GM18951 (cell line): ENCODE data around the gene DRAM2.
"Not testable (repeated sequence)": the region's sequence is repeated elsewhere in the genome, so short reads cannot be mapped to it uniquely, and the experiment has no call there.

ENCODE experiments used
- POLR2A ChIP-seq: IDR thresholded peaks from 4 replicates; pipeline ENCODE4 v1.6.1; 2011; ENCODE audit warnings: mild to moderate bottlenecking; ENCODE audit not compliant: insufficient read length, insufficient read depth; ENCODE audit errors: extremely low read depth
- in situ Hi-C: fragments of 300-500 bp; cut with MboI; formaldehyde crosslinking; loops from one replicate; pipeline ENCODE4 v1.12.0; 2022; ENCODE audit warnings: low sequenced_read_pairs, mixed read lengths, inconsistent platforms; ENCODE audit not compliant: unreplicated experiment

DRAM2 gene

DNA sequence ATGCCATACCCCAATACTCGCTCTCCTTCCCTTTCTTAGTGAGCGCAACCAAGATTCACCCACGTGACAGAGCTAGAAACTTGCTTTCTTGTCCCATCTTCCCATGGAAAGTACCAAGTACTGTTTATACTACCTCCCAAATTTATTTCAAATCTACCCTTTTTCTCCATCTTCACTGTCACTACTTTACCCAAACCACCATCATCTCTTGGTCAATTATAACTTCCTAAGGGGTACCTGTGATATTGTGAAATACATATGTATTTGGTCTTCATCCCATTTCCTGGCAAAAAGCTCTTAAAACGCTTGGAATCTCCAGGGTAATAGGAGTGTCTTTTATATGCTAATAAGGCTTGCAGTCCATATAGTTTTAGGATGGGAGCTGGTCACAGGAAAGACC lies 8.2 kb downstream of the DRAM2 start:
- in situ Hi-C loops, result no loop called here
- no peak for TF ChIP-seq POLR2A

DNA sequence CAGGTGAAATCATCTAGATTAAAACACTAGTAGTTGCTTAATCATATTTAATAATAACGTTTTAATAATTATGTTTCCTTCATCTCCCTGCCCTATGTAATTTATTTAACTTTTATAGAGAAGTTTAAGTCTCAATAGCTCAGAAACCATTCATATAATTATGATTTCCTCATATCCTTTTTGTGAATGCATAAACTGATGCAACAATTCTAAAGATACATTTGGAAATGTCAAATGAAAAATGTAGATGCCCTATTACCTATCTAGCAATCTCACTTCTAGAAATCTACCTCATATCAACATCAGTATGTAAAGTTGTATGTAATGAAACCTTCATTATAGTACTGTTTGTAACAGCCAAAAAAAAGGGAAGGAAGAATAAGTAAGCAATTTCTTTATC lies 10.5 kb downstream of the DRAM2 start:
- TF ChIP-seq POLR2A, result no peak
- in situ Hi-C loops, result no loop called here

DNA sequence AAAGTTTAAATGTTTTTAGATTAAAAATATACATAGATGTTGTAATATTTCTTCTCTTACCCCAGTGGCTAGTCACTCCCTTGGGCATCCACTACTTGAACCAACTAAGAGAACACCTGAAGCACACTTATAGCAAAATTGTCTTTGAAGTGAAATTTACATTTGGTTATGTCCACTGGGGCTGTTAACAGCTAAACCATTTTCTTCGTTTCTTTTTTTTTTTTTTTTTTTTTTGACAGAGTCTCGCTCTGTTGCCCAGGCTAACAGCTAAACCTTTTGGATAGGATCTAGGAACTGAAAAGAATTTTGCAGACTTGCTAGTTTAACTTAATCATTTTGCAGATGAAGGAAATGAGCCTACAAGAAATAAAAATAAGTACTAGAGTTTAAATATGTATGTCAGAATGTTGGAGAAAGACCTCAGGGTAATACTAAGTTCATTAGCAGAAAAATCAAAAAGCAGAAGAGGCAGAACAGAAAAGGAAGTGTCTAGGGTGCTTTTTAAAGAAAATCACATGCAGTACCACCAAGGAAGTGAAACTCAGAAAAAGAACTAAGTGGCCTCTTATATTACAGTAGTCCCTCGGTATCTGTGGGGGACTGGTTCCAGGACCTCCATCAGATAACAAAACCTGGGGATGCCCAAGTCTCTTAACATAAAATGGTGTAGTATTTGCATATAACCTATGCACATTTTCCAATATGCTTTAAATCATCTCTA lies 11.8 kb downstream of the DRAM2 start:
- no peak for TF ChIP-seq POLR2A
- in situ Hi-C loops, result no loop called here

DNA sequence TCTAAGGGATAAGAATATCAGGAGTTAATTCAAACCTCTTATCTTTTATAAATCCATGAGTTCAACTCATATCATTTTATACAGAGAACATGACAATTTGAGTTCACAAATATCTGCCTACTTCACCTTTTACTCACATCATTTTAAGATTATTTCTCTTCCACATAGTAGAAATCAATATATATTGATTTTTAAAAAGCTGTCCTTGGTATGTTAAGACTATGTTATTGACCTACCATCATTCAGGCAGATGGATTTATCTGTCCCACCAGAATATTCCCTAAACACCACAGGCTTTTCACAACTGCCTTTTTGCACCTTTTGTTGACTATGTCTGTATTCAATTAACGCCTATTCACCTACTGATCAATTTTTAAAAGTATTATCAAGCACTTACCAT lies 13.5 kb downstream of the DRAM2 start:
- in situ Hi-C loops, result no loop called here

DNA sequence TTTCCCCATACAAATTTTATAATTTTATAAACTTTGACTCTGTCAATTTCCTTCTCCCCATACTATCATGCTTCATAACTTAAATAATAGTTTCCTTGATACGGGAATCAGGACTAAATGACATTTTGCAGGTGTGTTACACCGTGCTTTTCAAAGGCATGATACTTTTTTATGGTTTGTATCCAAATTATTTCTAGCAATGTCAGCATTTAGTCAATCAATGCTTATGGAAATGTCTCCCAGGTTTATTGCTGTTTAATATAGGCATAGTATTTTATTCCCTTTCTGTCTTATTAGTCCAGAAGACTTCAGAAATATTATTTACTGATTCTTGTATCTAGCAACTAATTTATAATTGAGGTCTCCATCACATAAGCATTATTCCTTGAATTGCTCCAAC lies 23.4 kb downstream of the DRAM2 start:
- in situ Hi-C loops, result no loop called here
- TF ChIP-seq POLR2A, result no peak

More for the DNA sequence above, 13.5 kb downstream of the DRAM2 start:
- TF ChIP-seq POLR2A, result no peak

DNA sequence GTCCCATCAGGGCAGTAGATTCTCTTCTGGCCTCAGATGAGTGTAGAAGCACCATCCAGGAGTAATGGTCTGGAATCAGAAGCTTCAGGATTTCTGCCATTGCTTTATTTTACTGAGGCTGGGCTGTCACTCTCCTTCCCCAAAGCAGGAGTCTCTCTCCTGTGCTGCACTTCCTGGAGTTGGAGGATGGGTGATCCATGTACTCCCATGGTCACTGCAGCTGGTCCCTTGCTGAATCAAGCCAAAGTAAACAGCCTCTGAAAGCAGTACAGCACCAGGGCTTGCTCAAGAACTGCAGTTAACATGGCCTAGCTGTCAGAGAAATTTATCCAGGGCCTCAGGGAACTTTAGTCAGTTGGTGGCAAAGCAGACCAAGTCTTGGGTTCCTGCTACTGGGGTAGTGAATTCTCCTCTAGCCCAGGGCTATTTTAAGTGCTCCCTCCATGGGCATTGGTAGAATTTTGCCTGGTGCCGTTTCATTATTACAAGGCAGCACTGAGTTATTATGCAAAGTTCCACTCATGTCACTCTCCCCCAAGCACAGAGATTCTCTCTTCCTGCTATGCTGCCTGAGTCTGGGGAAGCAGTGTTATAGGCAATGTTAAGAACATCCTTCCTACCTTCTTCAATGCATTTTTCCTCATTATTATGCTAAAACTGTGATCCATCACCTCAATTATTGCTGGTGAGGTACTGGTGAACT lies 29.5 kb downstream of the DRAM2 start:
- TF ChIP-seq POLR2A, result no peak
- in situ Hi-C loops, result no loop called here

DNA sequence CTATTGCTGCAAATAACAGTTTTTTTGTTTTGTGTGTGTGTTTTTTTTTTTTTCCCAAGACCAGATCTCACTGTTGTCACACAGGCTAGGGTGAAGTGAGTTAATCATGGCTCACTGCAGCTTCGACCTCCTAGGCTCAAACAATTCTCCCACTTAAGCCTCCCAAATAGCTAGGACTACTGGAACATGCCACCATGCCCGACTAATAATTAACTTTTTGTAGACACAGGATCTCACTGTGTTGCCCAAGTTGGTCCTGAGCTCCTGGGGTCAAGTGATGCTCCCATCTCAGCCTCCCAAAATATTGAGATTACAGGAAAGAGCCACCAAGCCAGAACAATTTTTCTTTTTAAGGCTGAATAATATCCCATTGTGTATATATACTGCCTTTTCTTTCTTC lies 34.9 kb downstream of the DRAM2 start:
- in situ Hi-C loops, result no loop called here
- no peak for TF ChIP-seq POLR2A

DNA sequence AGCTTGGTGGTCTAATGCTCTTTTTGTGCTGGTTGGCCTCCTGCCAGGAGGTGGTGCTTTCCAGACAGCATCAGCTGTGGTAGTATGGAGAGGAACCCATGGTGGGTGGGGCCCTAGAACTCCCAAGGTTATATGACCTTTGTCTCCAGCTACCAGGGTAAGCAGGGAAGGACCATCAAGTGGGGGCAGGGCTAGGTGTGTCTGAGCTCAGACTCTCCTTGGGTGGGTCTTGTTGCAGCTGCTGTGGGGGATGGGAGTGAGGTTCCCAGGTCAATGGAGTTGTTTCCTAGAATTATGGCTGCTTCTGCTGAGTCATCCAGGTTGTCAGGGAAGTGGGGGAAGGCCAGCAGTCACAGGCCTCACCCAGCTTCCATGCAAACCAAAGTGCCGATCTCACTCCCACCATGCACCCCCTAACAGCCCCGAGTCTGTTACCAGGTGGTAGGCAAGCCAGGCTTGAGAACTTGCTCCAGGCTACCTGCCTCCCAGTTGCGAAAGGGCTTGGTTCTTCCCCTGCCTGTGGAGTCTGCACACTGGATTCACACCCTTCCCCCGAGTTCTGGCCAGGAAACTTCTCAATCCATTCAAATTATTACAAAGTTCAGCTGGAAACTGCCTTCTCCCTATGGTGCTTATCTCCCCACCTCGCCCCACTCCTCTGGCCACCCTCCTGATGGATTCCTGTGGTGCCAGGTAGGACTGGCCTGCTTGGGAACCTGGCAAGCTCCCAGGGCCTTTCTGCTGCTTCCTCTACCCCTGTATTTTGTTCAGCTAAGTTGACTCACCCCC lies 37.8 kb downstream of the DRAM2 start:
- no peak for TF ChIP-seq POLR2A
- in situ Hi-C loops, result no loop called here

DNA sequence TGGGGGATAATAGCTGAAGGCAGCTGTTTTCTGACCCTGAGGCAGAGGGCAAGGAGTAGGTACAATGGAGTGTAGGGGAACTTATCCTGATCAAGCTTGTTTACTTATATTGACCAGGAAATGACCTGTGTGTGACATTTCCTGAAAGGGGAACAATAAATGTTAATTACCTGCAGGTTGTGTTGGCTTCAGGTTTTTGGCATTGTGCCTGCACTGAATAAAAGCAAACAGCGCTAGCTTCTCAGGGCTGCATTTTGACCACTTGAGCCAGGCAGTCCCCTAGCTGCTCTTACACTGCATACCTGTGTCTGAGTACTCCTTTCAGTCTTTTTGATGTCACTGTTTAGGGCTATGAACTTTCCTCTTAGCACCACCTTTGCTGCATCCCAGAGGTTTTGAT lies 40.6 kb downstream of the DRAM2 start:
- in situ Hi-C loops, result no loop called here

DNA sequence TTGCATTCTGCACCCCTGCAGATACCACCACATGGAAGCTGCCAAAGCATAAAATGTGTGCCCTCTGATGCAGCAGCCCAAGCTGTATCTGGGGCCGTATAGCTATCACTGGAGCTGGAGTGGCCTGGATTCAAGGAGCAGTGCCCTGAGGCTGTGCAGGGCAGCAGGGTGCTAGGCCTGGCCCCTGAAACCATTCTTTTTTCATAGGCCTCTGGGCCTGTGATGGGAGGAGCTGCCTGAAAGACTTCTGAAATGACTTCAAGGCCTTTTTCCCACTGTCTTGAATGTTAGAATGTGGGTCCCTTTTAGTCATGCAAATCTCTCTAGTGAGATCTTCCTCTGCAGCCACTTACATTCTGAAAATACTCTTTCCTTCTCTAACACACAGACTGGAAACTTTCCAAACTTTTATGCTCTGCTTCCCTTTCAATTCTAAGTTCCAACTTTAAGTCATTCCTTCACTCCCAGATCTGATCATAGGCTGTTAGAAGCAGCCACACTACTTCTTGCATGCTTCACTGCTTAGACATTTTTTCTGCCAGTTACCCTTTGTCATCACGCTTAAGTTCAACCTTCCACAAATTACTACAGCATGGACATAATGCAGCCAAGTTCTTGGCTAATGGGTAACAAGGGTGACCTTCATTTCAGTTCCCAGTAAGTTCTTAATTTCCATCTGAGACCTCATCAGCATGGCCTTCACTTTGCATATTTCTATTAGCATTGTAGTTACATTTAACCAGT lies 42.4 kb downstream of the DRAM2 start:
- in situ Hi-C loops, result no loop called here
- no peak for TF ChIP-seq POLR2A

More for the DNA sequence above, 40.6 kb downstream of the DRAM2 start:
- TF ChIP-seq POLR2A, result no peak

DNA sequence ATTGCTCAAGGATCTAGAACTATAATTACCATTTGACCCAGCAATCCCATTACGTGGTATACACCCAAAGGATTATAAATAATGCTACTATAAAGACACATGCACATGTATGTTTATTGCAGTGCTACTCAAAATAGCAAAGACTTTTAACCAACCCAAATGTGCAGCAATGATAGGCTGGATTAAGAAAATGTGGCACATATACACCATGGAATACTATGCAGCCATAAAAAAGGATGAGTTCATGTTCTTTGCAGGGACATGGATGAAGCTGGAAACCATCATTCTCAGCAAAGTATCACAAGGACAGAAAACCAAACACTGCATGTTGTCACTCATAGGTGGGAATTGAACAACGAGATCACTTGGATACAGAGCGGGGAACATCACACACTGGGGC lies 44.5 kb downstream of the DRAM2 start:
- in situ Hi-C loops, result not testable (repeated sequence)

DNA sequence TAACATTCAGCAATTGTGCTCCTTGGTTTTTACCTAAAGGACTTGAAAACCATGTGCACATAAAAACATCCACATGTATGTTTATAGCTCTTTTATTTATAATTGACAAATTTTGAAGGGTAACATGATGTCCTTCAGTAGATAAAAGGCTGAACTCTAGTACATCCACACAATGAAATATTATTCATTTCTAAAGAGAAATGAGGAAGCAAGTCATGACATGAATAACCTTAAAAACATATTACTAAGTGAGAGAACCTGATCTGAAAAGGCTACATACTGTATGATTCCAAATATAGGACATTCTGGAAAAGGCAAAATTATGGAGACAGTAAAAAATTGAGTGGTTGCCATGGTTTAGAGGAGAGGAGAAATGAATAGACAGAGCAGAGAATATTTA lies 50.3 kb downstream of the DRAM2 start:
- in situ Hi-C loops, result no loop called here
- TF ChIP-seq POLR2A, result no peak

DNA sequence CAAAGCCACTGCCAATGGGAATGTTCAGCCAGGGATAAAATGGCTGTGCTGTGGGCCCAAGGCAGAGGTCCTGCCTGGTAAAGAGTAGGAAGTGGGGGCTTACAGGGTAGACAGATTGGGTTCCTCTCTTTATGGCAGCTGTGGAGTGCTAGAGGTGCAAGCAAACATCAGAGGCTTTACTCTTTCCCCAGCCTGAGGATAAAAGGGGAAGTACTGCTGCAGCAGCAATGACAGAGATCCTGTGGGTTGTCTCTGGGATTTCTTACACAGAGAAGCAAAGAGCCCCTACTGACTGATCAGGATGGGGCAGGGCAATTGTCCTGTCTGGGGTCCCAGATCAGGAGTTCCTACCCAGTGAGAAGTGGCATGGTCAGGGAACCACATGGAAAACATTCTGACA lies 54.2 kb downstream of the DRAM2 start:
- TF ChIP-seq POLR2A, result no peak
- in situ Hi-C loops, result no loop called here
